ENCODE results near the gene EML1.
A peak's percentile ranks its signal among the peaks of the same experiment; 100 is the strongest.

EML1 gene

GRCh38 chr14:99964979-99965378 lies 171.8 kb downstream of the EML1 start:
- no peak for TF ChIP-seq CTCF (IDR thresholded peaks at IDR 0.05; ENCODE audit: low read depth, low read length)

GRCh38 chr14:99966037-99966835 lies 173.0 kb downstream of the EML1 start:
- TF ChIP-seq CTCF (IDR thresholded peaks at IDR 0.05; ENCODE audit: low read depth, low read length) = no peak
- no peak for DNase-seq (ENCODE audit: extremely low read depth, low read depth)

More at GRCh38 chr14:99964979-99965378, 171.8 kb downstream of the EML1 start:
- no peak for DNase-seq (ENCODE audit: extremely low read depth, low read depth)

- DNase-seq (ENCODE audit: extremely low read depth, low read depth) = no peak
- no peak for TF ChIP-seq CTCF (IDR thresholded peaks at IDR 0.05; ENCODE audit: low read depth, low read length)
Measured at GRCh38 chr14:99966912-99967311, 173.7 kb downstream of the EML1 start.

GRCh38 chr14:99968191-99968920 lies 175.1 kb downstream of the EML1 start:
- no peak for TF ChIP-seq CTCF (IDR thresholded peaks at IDR 0.05; ENCODE audit: low read depth, low read length)
- DNase-seq (ENCODE audit: extremely low read depth, low read depth) = peak; percentile 66

- peak; percentile 24 for DNase-seq (ENCODE audit: extremely low read depth, low read depth)
- no peak for TF ChIP-seq CTCF (IDR thresholded peaks at IDR 0.05; ENCODE audit: low read depth, low read length)
Measured at GRCh38 chr14:99968941-99969340, 175.7 kb downstream of the EML1 start.

- no peak for DNase-seq (ENCODE audit: extremely low read depth, low read depth)
- TF ChIP-seq CTCF (IDR thresholded peaks at IDR 0.05; ENCODE audit: low read depth, low read length) = no peak
Measured at GRCh38 chr14:99969673-99970322, 176.6 kb downstream of the EML1 start.

All from AG09319 (cell line).